Measurements from ENCODE around the gene AXL. TPM values are rescaled to one million over a fixed set of nuclear protein-coding genes. Genes with fewer than 3 reads are reported as not detected.

Gene AXL
- total RNA-seq, 4 donors from 2014 or later, result 22.3 to 86.5 (median 60.6) TPM

GRCh38 chr19:41186971-41187883 is 31.8 kb upstream of the AXL start:
- intact Hi-C loops (cut with DNase I; ENCODE audit: low total_unique reads), result no loop called here
- Histone ChIP-seq H3K27me3 (peaks cover 0 to 6% of the 10 kb centered on the region in 2 donors), H3K4me1 (no peaks in the 10 kb centered on the region), H3K9me3 (no peaks in the 10 kb centered on the region), H3K36me3 (no peaks in the 10 kb centered on the region), H3K4me3 (no peak overlapping the region), H3K27ac (no peak overlapping the region)
- no peak for DNase-seq
- TF ChIP-seq CTCF (IDR thresholded peaks at IDR 0.05), result no peak
- no peak for TF ChIP-seq POLR2A (IDR thresholded peaks at IDR 0.05)

GRCh38 chr19:41187884-41188279 is 31.1 kb upstream of the AXL start:
- no peaks in the 10 kb centered on the region for H3K9me3 ChIP-seq
- H3K36me3 ChIP-seq, result no peaks in the 10 kb centered on the region
- H3K4me3 ChIP-seq, result no peak overlapping the region
- intact Hi-C loops (cut with DNase I; ENCODE audit: low total_unique reads), result no loop called here
- TF ChIP-seq CTCF (IDR thresholded peaks at IDR 0.05) (no peak), POLR2A (IDR thresholded peaks at IDR 0.05) (no peak)
- no peaks in the 10 kb centered on the region for H3K4me1 ChIP-seq
- no peak for DNase-seq
- no peak overlapping the region for H3K27ac ChIP-seq
- peaks cover under 1 to 6% of the 10 kb centered on the region in 2 donors for H3K27me3 ChIP-seq

- DNase-seq, result no peak
- intact Hi-C loops (cut with DNase I; ENCODE audit: low total_unique reads), result no loop called here
- no peak for TF ChIP-seq POLR2A (IDR thresholded peaks at IDR 0.05)
- no peak for TF ChIP-seq CTCF (IDR thresholded peaks at IDR 0.05)
- Histone ChIP-seq H3K27ac (no peak overlapping the region), H3K36me3 (no peaks in the 10 kb centered on the region), H3K27me3 (peaks cover 3 to 13% of the 10 kb centered on the region in 2 donors), H3K4me3 (no peak overlapping the region), H3K9me3 (no peaks in the 10 kb centered on the region), H3K4me1 (no peaks in the 10 kb centered on the region)
These were observed 29.5 kb upstream of the AXL start for GRCh38 chr19:41189425-41190065.

- H3K4me1 ChIP-seq, result no peaks in the 10 kb centered on the region
- H3K27ac ChIP-seq, result no peak within 1 kb of the TSS
- no peak for DNase-seq
- H3K9me3 ChIP-seq, result no peaks in the 10 kb centered on the region
- H3K4me3 ChIP-seq, result no peak within 1 kb of the TSS
- intact Hi-C loops (cut with DNase I; ENCODE audit: low total_unique reads), result no loop called here
- TF ChIP-seq CTCF (IDR thresholded peaks at IDR 0.05), result no peak
- no peak for TF ChIP-seq POLR2A (IDR thresholded peaks at IDR 0.05)
- H3K27me3 ChIP-seq, result peaks cover 3 to 13% of the 10 kb centered on the region in 2 donors
- H3K36me3 ChIP-seq, result no peaks in the 10 kb centered on the region
These were observed 26.2 kb upstream of the AXL start, which contains the start of gene CYP2S1 for GRCh38 chr19:41192574-41193429. Gene CYP2S1, plus strand, starts transcription at chr19:41193219. Its CDS starts 46 bp downstream, at chr19:41193265.

Measured in uterus (tissue), 4 donors.